NCI-H774 (cell line): ENCODE results near the gene RAB22A.

Experiments
- DNase-seq: peaks from one replicate; lab custom pipeline; 2025; lab: John Stamatoyannopoulos, UW

Gene RAB22A, protein sequence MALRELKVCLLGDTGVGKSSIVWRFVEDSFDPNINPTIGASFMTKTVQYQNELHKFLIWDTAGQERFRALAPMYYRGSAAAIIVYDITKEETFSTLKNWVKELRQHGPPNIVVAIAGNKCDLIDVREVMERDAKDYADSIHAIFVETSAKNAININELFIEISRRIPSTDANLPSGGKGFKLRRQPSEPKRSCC

GRCh38 chr20:58309591-58310290, at the start of gene RAB22A:
Gene RAB22A (plus strand): TSS chr20:58309715. CDS start chr20:58309977, 262 bp downstream.
- peak; percentile 75 for DNase-seq

DNA sequence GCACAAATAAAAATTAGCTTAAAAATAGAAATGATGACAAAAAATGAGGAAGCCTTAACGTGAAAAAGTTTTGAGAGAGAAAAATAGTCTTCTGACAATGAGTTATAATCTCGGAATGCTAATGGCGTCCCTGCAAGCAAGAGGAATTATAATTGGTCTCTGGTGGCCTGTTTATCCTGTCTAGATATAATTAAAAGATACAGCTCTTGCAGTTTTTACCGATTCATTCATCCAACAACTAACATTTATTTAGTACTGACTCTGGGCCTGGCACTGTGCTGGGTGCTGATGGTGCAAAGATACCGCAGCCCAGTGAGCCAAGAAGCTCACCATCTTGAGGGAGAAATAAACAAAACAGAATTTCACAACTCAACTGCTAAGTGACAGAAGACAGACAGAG, 49.5 kb upstream of the RAB22A start:
- DNase-seq = no peak

DNA sequence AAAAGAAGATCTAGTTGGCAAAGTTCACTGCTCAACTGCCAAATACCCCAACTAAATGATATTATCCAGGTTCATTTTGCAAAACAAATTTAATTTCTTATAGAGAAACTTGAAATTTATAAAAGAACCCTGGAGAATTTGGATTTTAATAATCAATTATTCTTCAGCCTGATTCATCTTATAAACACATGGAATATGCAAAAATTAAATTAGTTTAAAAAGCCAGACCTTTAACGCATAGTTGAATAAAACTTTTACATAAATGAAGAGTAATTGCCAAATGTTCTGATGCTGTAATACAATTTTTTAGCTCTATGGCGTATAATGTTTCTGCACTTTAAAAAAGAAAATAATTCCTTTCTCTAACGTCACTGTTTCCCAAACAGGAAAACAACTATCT, 47.9 kb upstream of the RAB22A start:
- DNase-seq = no peak

DNA sequence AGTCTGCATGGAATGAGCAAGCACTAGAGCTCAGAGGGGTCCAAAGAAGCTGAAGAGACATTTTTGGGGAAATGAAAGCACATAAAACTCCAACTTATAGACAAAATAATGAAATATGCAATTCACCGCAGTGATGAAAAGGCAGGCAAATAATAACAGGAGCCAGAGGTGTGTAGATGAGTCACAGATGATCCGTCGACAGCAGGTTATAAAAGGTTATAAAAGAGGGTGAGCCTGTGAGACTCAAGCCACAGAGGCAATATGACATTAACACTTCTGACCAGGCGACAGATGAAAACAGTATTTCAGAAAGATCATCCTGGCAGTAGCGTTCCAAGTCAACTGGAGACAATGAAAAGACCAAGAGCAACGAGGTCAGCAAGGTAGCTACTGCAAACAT, 45.2 kb upstream of the RAB22A start:
- no peak for DNase-seq

GRCh38 chr20:58267389-58268215, 41.9 kb upstream of the RAB22A start:
- DNase-seq = no peak

DNA sequence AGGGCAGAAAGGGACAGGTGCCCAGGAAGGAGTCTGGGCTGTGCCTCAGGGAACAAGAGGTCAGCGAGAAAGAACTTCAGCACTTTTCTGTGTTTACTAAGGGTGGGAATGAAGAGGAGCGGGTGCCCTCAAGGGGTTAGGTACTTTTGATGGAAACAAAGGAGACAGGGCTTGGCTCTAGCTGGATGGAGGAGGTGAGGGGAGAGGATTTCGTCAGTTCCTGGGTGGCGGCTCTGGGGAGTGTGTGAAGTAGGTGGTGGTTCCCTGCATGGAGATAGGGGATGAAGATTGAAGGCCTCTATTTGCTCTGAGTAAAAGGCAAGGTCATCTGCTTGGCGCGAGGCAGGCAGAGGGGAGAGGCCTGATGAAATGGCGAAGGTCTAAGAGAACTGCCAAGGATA, 41.1 kb upstream of the RAB22A start:
- no peak for DNase-seq

- no peak for DNase-seq
Measured at GRCh38 chr20:58268936-58269619, 40.4 kb upstream of the RAB22A start.

DNA sequence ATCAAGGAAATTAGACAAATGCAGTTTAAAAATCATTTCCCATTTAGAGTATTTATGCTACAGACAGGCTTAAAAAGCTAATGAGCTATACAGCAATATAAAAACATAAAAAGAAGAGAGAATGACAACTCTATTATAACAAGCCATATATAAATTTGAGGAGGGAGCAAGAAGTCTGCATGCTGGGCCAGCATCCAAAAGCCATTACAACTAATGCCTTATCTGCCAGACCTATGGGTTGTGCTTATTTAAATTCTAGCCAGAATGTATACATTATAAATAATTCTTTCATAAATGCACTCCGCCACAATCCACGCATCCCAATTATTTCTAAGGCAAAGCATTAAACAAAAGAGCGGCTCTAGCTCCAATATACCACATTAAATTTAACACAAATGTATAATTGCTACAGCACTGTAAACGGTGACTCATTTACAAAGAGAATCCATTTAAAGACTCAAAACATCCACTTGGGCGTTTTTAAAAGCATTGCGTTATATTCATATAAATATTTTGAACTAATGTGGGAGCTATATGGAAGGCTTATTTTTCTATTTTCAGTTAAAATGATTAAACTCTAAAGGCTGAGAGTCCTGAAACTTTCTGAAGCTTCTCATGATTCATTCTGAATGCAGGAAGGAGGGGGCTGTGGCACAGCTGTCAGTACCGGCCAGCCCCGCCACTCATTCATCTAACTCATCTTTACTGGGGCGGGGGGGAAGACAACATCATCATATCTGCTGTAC, 37.7 kb upstream of the RAB22A start:
- DNase-seq = no peak

DNA sequence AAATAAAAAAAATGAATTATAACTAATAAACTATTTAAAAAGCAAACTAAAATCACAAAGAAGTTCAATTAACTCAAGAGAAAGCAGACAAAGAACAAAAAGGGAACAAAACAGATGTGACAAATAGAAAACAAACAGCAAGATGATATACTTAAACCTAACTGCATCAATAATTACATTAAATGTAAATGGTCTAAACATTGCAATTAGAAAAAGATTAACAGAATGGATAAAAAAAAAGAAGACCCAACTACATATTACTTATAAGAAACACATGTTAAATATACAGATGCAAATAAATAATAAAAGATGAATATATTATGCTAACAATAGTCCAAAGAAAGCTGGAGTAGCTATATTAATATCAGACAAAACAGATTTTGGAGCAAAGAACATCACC, 35.1 kb upstream of the RAB22A start:
- DNase-seq = no peak

DNA sequence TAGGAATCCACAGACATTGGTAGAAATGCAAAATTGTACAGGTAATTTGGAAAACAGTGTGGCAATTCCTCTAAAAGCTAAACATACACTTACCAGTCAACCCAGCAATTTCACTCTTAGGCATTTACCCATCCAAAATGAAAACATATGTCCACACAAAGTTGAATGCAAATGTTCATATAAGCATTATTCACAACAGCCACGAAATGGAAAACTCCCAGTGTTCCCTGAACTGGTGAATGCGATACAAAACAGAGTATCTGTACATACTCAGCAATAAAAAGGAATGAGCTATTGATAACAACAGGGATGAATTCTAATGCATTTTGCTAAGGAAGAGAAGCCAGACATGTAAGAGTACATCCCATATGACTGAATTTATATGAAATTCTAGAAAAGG, 32.4 kb upstream of the RAB22A start:
- DNase-seq = no peak

- DNase-seq = no peak
Measured at GRCh38 chr20:58277578-58278472, 31.7 kb upstream of the RAB22A start.

GRCh38 chr20:58286729-58287128, 22.8 kb upstream of the RAB22A start:
- no peak for DNase-seq

DNA sequence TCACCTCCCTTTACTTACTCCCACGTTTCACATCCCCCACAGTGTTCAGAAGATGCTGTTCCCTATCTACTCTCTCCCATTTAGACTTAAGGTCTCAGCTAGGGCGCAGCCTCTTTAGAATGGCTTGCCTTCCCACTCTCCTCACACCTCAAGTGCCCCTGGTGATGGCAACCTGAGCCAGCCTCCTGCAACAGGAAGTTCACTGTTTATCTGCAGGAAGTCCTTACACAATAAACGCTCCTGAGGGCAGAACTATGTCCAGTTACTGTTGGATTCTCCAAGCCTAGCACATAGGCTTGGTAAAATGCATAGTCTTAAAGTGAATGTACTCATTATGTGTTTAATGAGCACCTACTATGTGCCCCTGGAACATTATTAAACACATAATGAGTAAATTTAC, 21.9 kb upstream of the RAB22A start:
- DNase-seq = no peak

DNA sequence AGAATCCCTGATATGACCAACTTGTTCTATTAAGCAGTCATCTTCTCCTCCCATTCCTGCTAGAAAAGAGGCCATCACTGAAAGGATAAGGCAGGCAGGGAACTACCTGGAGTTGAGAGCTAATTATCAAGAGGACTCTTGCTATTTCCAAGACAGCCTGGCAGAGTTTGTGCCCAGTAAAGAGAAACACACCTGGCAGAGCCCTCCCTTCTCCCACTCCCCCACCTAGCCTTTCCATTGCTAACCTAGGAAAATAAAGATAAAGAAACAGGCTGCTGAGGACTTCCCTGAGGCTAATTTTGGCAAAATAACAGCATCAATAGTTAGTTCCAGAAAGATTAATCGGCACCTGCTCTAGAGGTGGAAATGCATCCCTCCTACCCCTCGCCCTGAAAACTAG, 20.4 kb upstream of the RAB22A start:
- no peak for DNase-seq

DNA sequence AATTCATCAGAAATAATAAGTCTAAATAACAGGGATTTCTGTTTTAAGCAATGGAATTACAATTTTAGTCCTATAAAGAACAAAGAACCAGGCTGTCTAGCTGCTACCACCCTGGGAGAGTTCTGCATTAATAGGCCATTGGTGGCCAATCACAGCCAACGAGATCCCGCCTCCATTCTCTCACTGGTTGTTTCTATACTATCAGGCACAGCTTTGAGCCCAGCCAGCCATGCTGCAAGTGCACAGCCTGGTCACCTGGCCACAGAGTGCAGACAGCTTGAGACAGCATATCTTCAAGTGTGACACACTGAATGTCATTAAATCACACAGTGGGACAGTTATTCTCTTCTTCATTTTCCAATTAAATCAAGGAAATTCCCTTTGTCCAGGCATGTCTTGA, 16.1 kb upstream of the RAB22A start:
- no peak for DNase-seq

DNA sequence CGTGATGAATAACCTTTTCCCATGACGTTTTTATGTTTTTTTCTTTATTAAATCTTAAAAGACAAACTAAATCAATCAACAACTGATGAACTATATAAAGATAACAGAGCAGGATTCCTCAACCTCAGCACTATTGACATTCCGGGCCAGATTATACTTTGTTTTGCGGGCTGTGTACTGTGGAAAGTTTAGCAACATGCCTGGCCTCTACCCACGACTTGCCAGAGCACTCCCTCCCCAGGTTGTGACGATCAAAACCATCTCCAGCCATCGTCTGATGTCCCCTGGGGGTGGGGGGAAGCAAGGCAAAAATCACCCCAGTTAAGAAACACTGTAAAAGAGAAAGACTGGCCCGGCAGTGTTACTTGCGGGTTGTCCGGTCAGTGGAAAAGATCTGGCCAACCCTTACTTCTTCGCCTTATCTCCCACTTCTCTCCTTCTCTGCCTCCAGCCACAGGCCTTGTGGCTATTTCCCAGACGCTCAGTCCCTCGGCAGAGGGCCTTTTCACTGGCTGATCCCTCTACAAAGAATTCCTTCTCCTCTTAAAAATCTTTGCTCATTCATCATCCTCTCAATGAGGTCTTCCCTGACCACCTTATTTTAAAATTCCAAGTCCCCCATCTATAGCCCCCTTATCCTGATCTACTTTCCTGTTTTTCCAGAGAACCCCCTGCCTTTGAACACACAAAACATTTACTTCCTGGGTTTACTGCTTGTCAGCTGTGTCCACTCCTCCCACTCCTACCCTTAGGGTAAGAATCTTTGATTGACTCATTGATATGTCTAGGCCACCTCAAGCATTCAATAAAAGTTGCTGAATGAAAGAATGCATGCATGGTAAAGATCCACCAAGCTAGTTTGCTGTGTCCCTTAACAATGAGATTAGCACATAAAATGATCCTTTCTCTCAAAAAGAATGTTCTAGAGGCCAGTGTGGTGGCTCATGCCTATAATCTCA, 14.7 kb upstream of the RAB22A start:
- DNase-seq = no peak

DNA sequence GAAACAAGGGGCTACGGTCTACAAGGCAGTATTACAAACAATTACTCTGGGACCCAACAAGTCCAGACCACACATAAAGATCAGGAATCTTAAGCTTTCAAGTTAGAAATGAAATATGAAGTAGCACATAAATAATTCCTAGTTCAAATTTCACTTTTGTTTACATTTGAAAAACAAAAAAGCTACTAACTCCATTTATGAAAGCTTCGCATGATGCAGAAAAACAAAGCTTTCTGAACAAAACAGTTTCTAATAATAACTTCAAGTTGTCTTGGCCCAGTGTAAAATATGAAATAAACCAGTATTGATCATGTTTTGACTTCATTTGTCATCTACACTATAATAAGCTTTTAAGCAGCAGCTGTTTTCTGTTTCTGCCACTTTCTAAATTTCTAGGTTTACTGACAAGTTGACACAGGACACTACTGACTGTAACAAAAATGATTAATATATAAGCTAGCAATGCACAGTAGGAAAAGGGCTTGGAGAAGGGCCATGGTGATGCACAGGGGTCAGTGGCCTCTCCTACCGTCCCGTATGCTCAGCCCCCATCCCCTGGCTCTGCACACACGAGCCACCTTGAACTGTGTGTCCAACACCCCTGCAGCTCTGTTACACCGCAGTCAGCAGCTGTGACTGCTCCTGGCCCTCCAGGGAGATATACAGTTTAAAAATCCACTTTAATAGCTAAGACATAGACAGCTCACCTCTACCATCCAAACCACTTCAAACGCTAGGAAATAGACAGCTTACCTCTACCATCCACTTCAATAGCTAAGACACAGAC, 13.3 kb upstream of the RAB22A start:
- DNase-seq = no peak

DNA sequence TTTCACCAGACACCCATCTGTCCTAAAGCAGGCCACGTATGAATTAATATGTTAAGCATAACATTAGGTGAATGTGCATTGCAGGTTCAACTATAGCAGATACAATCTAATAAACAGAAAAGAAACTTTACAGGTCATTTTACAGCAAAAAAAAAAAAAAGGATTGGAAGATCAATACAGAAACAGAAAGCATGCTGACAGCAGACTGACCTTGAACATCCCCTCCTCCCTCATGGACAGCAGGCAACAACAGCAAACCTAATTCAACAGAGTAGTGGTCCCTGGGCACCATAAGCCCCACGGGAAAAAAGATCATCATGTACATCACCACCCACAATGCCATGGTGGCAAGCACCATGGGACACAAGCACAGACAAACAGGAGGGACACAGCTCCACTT, 12.1 kb upstream of the RAB22A start:
- DNase-seq = no peak

DNA sequence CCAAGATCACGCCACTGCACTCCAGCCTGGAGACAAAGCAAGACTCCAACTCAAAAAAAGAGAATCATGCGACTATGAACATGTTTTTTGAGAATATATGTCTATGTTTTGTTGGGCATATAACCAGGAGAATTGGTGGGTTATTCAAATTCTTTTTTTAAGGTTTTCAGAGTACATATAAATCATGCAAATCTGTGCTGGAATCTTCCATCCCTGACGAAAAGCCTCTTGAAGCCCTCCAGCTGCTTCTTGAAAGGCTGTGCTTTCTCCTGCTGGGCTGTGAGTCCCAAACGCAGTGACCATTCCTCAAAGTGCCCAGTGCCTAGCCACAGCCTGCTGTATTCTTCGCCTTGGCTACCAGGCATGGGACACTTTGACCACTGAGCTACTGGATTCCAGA, 9.2 kb upstream of the RAB22A start:
- DNase-seq = no peak
